CD8-positive, alpha-beta memory T cell (primary cell): ENCODE data around the gene AP3M1. TPM values are rescaled to one million over a fixed set of nuclear protein-coding genes. Genes with fewer than 3 reads are reported as not detected.

ENCODE experiments used
- CTCF ChIA-PET: fragments of 350-600 bp; sonication (Branson Sonifier 250); formaldehyde crosslinking; loops from one replicate; lab custom pipeline; 2021; ENCODE audit warnings: antibody characterized with exemption; lab: Charles Lee
- POLR2A ChIA-PET: fragments of 350-600 bp; sonication (Branson Sonifier 250); formaldehyde crosslinking; loops from one replicate; lab custom pipeline; 2021; ENCODE audit warnings: antibody characterized with exemption; lab: Charles Lee
- DNase-seq, 5 donors: peaks; one replicate each; pipeline versions ENCODE4 v3.0.0 to v3.0.0-alpha.2; 2020 to 2022; ENCODE audit warnings: mixed read lengths in 1 of 5
- H3K27ac ChIP-seq: one replicate; pipeline ENCODE4 v1.7.0; 2013; ENCODE audit warnings: low read depth, mild to moderate bottlenecking, low read length, moderate library complexity
- H3K27me3 ChIP-seq: 2 replicates; pipeline ENCODE4 v1.7.0; 2013; ENCODE audit warnings: low read length, mild to moderate bottlenecking; ENCODE audit not compliant: insufficient read depth, poor library complexity, severe bottlenecking
- H3K36me3 ChIP-seq: 2 replicates; pipeline ENCODE4 v1.7.0; 2013; ENCODE audit warnings: mild to moderate bottlenecking, low read length, moderate library complexity; ENCODE audit not compliant: insufficient read depth
- H3K4me1 ChIP-seq: 2 replicates; pipeline ENCODE4 v1.7.0; 2013; ENCODE audit warnings: mild to moderate bottlenecking, low read length, moderate library complexity; ENCODE audit not compliant: insufficient read depth
- H3K4me3 ChIP-seq: 2 replicates; pipeline ENCODE4 v1.7.0; 2013; ENCODE audit warnings: mild to moderate bottlenecking, low read length
- H3K9me3 ChIP-seq: 2 replicates; pipeline ENCODE4 v1.7.0; 2013; ENCODE audit warnings: mild to moderate bottlenecking, low read length
- H3K27ac Mint-ChIP-seq, 8 donors: one replicate each; pipeline ENCODE4 v1.8.0; 2020 to 2021; ENCODE audit warnings: mixed read lengths in 8 of 8, mild to moderate bottlenecking in 6 of 8, inconsistent platforms in 3 of 8, moderate library complexity in 3 of 8
- H3K27me3 Mint-ChIP-seq, 2 donors: one replicate each; pipeline ENCODE4 v1.8.0; 2020 to 2021; ENCODE audit warnings: mixed read lengths in 2 of 2, mild to moderate bottlenecking in 1 of 2, moderate library complexity in 1 of 2
- H3K36me3 Mint-ChIP-seq, 3 donors: one replicate each; pipeline ENCODE4 v1.8.0; 2020 to 2021; ENCODE audit warnings: mixed read lengths in 3 of 3, inconsistent platforms in 1 of 3, mild to moderate bottlenecking in 1 of 3
- H3K4me1 Mint-ChIP-seq, 3 donors: one replicate each; pipeline ENCODE4 v1.8.0; 2020 to 2021; ENCODE audit warnings: mixed read lengths in 3 of 3, inconsistent platforms in 1 of 3, mild to moderate bottlenecking in 1 of 3
- H3K4me3 Mint-ChIP-seq, 7 donors: one replicate each; pipeline ENCODE4 v1.8.0; 2020 to 2021; ENCODE audit warnings: mixed read lengths in 7 of 7, mild to moderate bottlenecking in 6 of 7, moderate library complexity in 4 of 7, inconsistent platforms in 2 of 7
- H3K9me3 Mint-ChIP-seq, 5 donors: one replicate each; pipeline ENCODE4 v1.8.0; 2020 to 2022; ENCODE audit warnings: mixed read lengths in 5 of 5, mild to moderate bottlenecking in 3 of 5, moderate library complexity in 2 of 5, inconsistent platforms in 1 of 5
- polyA plus RNA-seq: library from polyadenylated mRNA; unstranded; fragments of 300-500 nt; fragmentation: Illumina TruSeq; gene quantifications from one replicate; pipeline ENCODE4 v1.2.3, GENCODE V29; 2021
- total RNA-seq, 2 experiments: library from RNA; stranded (reverse); gene quantifications; one replicate each; pipeline ENCODE4 v1.2.3, GENCODE V29; 2021

Gene AP3M1
- total and polyA plus RNA-seq, 3 experiments from 2014 or later, result 34.5 to 62.1 (median 59.7) TPM

DNA sequence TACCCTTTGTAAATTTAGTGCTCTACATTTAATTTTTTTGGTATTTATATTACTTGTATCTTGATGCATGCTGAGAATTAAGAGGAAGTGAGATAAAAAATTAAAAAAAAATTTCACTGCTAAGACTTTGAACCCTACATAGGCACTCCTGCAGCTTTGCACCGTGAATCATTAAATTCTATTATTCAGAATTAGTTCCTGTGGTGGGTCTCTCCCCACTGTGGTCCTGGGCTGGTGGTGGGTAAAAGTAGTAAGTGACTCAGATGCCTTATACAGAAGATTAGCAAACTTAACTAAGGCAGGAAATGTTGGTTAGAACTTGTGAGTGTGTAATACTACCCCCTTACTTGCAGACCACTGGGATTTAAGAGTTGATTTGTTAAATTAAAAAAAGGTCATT is 72.6 kb downstream of the AP3M1 start:
- Histone ChIP-seq H3K4me3 (no peak overlapping the region), H3K36me3 (peaks cover 18% of the 10 kb centered on the region), H3K27ac (no peak overlapping the region), H3K27me3 (no peaks in the 10 kb centered on the region), H3K9me3 (no peaks in the 10 kb centered on the region), H3K4me1 (peaks cover 12% of the 10 kb centered on the region)
- DNase-seq, result peak in 3 of 5 donors; percentile 4 to 58 (median 15)
- no peaks in the 10 kb centered on the region for H3K9me3 Mint-ChIP-seq
- ChIA-PET POLR2A (no interaction called here), CTCF (interaction anchor here (1.5 to 4.8 kb wide), 3 partner anchors 11 to 191 kb away, joined by 3 to 38 read pairs (median 21); no protein-coding TSS in a partner anchor)
- H3K27me3 Mint-ChIP-seq, result no peaks in the 10 kb centered on the region
- H3K4me1 Mint-ChIP-seq, result peaks cover 33 to 46% (median 36%) of the 10 kb centered on the region in 3 donors
- peak overlapping the region in 6 of 8 donors; percentile 4 to 82 (median 37) for H3K27ac Mint-ChIP-seq
- peak overlapping the region in 2 of 7 donors; percentile 8 to 65 for H3K4me3 Mint-ChIP-seq
- peaks cover 0 to 38% (median 22%) of the 10 kb centered on the region in 3 donors for H3K36me3 Mint-ChIP-seq

DNA sequence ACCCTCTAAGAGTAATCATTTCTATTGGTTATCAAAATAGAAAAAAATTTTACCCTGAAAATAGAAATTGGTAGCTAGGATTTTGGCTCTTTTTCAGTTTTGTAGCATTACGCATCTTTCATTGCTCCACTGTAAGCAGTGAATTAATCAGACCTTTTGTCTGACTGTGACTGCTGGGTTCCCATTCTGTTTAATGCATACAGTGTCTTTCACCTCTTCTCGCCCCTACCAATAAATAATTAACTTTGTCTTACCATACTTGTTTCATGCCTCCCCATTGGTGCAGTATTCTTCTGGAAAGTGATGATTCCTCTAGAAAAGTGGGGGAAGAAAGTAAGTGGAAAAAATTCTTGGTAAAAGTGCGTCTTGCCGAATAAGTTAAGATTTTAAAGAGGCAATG is 73.2 kb downstream of the AP3M1 start:
- Histone ChIP-seq H3K27me3 (no peaks in the 10 kb centered on the region), H3K4me3 (no peak overlapping the region), H3K36me3 (peaks cover 15% of the 10 kb centered on the region), H3K27ac (no peak overlapping the region), H3K4me1 (peaks cover 12% of the 10 kb centered on the region), H3K9me3 (no peaks in the 10 kb centered on the region)
- DNase-seq, result no peak
- Mint-ChIP-seq H3K36me3 (peaks cover 0 to 40% (median 24%) of the 10 kb centered on the region in 3 donors), H3K27me3 (no peaks in the 10 kb centered on the region), H3K4me3 (no peak overlapping the region), H3K9me3 (no peaks in the 10 kb centered on the region), H3K4me1 (peaks cover 33 to 46% (median 36%) of the 10 kb centered on the region in 3 donors), H3K27ac (peak overlapping the region in 2 of 8 donors; percentile 39 to 76)
- ChIA-PET POLR2A (no interaction called here), CTCF (interaction anchor here (0.6 to 4.6 kb wide), 5 partner anchors 10 to 197 kb away, joined by 3 to 38 read pairs (median 3); no protein-coding TSS in a partner anchor)

DNA sequence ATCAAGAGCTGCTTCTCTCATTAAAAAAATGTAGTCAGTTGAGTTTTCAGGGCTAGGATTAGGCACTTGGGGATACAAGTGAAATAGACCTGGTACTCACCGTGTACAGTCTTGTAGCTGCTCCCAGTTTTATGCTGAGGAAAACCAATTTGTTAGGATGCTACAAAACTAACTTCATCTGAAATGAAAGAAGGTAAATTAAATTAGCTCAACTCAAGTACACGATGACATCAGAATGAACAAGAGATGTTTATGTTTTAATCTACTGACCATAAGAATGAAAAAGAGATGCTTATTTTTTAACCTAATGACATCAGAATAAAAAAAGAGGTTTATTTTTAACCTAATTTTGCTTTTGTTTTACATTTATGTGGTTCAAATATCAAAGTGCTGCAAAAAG is 73.7 kb downstream of the AP3M1 start:
- no peak overlapping the region for H3K4me3 Mint-ChIP-seq
- H3K9me3 Mint-ChIP-seq, result no peaks in the 10 kb centered on the region
- H3K4me1 Mint-ChIP-seq, result peaks cover 33 to 46% (median 36%) of the 10 kb centered on the region in 3 donors

DNA sequence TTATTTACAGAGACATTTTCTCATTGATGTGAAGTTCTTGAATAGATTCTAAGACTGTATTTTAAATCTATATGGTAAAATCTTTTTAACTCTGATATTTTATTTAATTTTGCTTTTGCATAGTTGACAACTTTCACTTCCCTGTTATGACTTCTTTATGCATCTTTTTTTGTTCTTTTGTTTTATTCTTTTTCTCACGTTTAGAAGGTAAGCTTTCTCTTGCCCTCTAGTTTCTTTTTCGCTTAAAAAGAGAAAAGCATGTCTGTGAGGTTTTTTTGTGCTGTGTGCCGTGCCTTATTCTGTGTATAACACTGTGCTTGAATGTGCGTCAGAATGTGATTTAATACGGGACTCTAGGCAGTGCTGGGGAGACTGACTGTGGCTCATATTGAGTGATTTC is 74.7 kb downstream of the AP3M1 start:
- H3K4me1 Mint-ChIP-seq, result peaks cover 29 to 41% (median 31%) of the 10 kb centered on the region in 3 donors

More for the DNA sequence above, 73.7 kb downstream of the AP3M1 start:
- no peaks in the 10 kb centered on the region for H3K9me3 ChIP-seq
- no peaks in the 10 kb centered on the region for H3K27me3 ChIP-seq
- H3K27ac ChIP-seq, result no peak overlapping the region
- H3K27me3 Mint-ChIP-seq, result no peaks in the 10 kb centered on the region
- CTCF ChIA-PET, result interaction anchor here (0.6 to 1.5 kb wide), 4 partner anchors 10 to 197 kb away, joined by 3 to 5 read pairs (median 3); no protein-coding TSS in a partner anchor
- H3K27ac Mint-ChIP-seq, result no peak overlapping the region
- peaks cover 10% of the 10 kb centered on the region for H3K36me3 ChIP-seq
- no peak overlapping the region for H3K4me3 ChIP-seq
- no peak for DNase-seq
- peaks cover 0 to 38% (median 22%) of the 10 kb centered on the region in 3 donors for H3K36me3 Mint-ChIP-seq
- peaks cover 12% of the 10 kb centered on the region for H3K4me1 ChIP-seq
- POLR2A ChIA-PET, result no interaction called here

DNA sequence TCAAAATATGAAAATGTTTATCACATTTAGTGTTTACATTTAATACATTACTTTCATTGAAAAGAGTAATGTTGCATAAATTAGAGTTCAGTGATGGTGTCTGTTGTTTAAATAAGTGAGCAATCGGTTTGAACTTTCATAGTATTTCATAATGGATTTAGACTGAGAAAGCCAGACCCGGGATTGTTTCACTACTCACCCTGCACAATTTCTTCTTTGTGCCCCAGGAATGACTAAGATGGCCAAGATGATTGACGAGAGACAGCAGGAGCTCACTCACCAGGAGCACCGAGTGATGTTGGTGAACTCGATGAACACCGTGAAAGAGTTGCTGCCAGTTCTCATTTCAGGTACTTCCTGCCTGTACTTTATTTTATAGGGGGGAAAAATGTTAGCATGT is 78.1 kb downstream of the AP3M1 start:
- H3K36me3 Mint-ChIP-seq, result peaks cover 0 to 50% (median 36%) of the 10 kb centered on the region in 3 donors
- H3K27me3 ChIP-seq, result no peaks in the 10 kb centered on the region
- no peak overlapping the region for H3K4me3 ChIP-seq
- H3K4me3 Mint-ChIP-seq, result no peak overlapping the region
- H3K27ac ChIP-seq, result no peak overlapping the region
- H3K4me1 Mint-ChIP-seq, result peaks cover 3 to 10% (median 8%) of the 10 kb centered on the region in 3 donors
- H3K27ac Mint-ChIP-seq, result no peak overlapping the region
- H3K4me1 ChIP-seq, result no peaks in the 10 kb centered on the region
- no peak for DNase-seq
- H3K27me3 Mint-ChIP-seq, result no peaks in the 10 kb centered on the region
- CTCF ChIA-PET, result no interaction called here
- H3K9me3 ChIP-seq, result no peaks in the 10 kb centered on the region
- peaks cover 9% of the 10 kb centered on the region for H3K36me3 ChIP-seq
- no peaks in the 10 kb centered on the region for H3K9me3 Mint-ChIP-seq
- POLR2A ChIA-PET, result no interaction called here

More for the DNA sequence above, 74.7 kb downstream of the AP3M1 start:
- ChIA-PET POLR2A (no interaction called here), CTCF (interaction anchor here (1.0 to 1.4 kb wide), 2 partner anchors 190 to 196 kb away, joined by 3 to 5 read pairs; no protein-coding TSS in a partner anchor)
- no peak for DNase-seq
- Mint-ChIP-seq H3K27ac (peak overlapping the region in 6 of 8 donors; percentile 10 to 64 (median 36)), H3K27me3 (no peaks in the 10 kb centered on the region), H3K36me3 (peaks cover 0 to 43% (median 26%) of the 10 kb centered on the region in 3 donors), H3K4me3 (no peak overlapping the region), H3K9me3 (no peaks in the 10 kb centered on the region)
- H3K4me3 ChIP-seq, result no peak overlapping the region
- H3K27me3 ChIP-seq, result no peaks in the 10 kb centered on the region
- no peak overlapping the region for H3K27ac ChIP-seq
- H3K36me3 ChIP-seq, result peaks cover 9% of the 10 kb centered on the region
- no peaks in the 10 kb centered on the region for H3K9me3 ChIP-seq
- H3K4me1 ChIP-seq, result peaks cover 12% of the 10 kb centered on the region

DNA sequence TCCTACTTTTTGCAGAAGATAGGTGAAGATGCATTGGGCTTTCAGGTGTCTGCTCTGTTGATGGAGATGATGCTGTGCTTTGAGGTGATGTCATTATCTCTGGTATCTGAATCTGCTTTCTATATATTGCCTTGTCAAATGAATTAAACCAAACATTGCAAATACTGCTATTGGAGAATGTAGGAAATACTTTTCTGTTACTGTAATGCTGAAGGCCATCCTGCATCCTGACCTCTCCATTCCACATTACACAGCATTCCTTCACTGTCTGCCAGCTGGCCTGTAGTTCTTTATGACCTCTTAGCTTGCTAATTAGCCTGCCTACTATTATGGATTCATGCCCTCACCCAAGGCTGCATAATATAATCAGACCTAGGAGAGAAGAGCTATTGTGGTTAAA is 79.5 kb downstream of the AP3M1 start:
- no peak overlapping the region for H3K4me3 ChIP-seq
- H3K36me3 ChIP-seq, result peaks cover 9% of the 10 kb centered on the region
- no peaks in the 10 kb centered on the region for H3K9me3 ChIP-seq
- H3K36me3 Mint-ChIP-seq, result peaks cover 0 to 51% (median 34%) of the 10 kb centered on the region in 3 donors
- no peaks in the 10 kb centered on the region for H3K27me3 ChIP-seq
- DNase-seq, result no peak
- ChIA-PET CTCF (no interaction called here), POLR2A (no interaction called here)
- H3K4me3 Mint-ChIP-seq, result no peak overlapping the region
- no peak overlapping the region for H3K27ac Mint-ChIP-seq
- no peaks in the 10 kb centered on the region for H3K9me3 Mint-ChIP-seq
- no peaks in the 10 kb centered on the region for H3K4me1 ChIP-seq
- no peak overlapping the region for H3K27ac ChIP-seq
- peaks cover 0 to 3% (median 3%) of the 10 kb centered on the region in 3 donors for H3K4me1 Mint-ChIP-seq
- H3K27me3 Mint-ChIP-seq, result no peaks in the 10 kb centered on the region

Other genes starting within 250 kb of the AP3M1 start
- gene PLAU, start 239.7 kb downstream of the AP3M1 start, total RNA-seq, result 1 to 10 TPM; 1.2 to 1.6 TPM
- gene PLAU, start 239.7 kb downstream of the AP3M1 start, polyA plus RNA-seq, result not detected
- gene VCL, start 152.7 kb downstream of the AP3M1 start, total RNA-seq, result 10 to 100 TPM; 30.6 to 31.2 TPM
- 43.7 TPM for gene VCL, start 152.7 kb downstream of the AP3M1 start, polyA plus RNA-seq
- 10 to 100 TPM; 64.4 to 65.1 TPM for gene ADK, start 393 bp upstream of the AP3M1 start, total RNA-seq
- gene ADK, start 393 bp upstream of the AP3M1 start, polyA plus RNA-seq, result 54.1 TPM